NB4 (cell line): ENCODE results near the gene ITGB8.

ENCODE experiments used
- DNase-seq: peaks from one replicate; pipeline ENCODE4 v3.0.0; 2010; ENCODE audit warnings: low read depth
- H3K4me3 ChIP-seq: one replicate; pipeline ENCODE4 v1.5.1; 2011; ENCODE audit warnings: mild to moderate bottlenecking, low read depth, low read length, moderate library complexity
- CTCF ChIP-seq: IDR thresholded peaks from one replicate; pipeline ENCODE4 v1.5.1; 2012; ENCODE audit warnings: low read depth, low read length
- MAX ChIP-seq: IDR thresholded peaks from 2 replicates; pipeline ENCODE4 v1.6.1; 2011; ENCODE audit warnings: low read depth, low read length
- MYC ChIP-seq: IDR thresholded peaks from 2 replicates; pipeline ENCODE4 v1.6.1; 2011; ENCODE audit warnings: low read depth, low read length
- POLR2A ChIP-seq: IDR thresholded peaks from 2 replicates; pipeline ENCODE4 v1.6.1; 2011; ENCODE audit warnings: mild to moderate bottlenecking; ENCODE audit not compliant: insufficient read length; ENCODE audit errors: extremely low read depth

The ITGB8 gene

GRCh38 chr7:20409961-20410360 lies 79.3 kb downstream of the ITGB8 start:
- H3K4me3 ChIP-seq = no peak overlapping the region
- TF ChIP-seq MYC (no peak), MAX (no peak), CTCF (no peak), POLR2A (no peak)
- no peak for DNase-seq

- no peak overlapping the region for H3K4me3 ChIP-seq
- TF ChIP-seq MAX (no peak), CTCF (no peak), MYC (no peak), POLR2A (no peak)
- no peak for DNase-seq
Measured at GRCh38 chr7:20411372-20411771, 80.7 kb downstream of the ITGB8 start.

GRCh38 chr7:20412032-20412431 lies 81.3 kb downstream of the ITGB8 start:
- no peak for DNase-seq
- no peak for TF ChIP-seq CTCF
- TF ChIP-seq POLR2A = no peak
- no peak for TF ChIP-seq MAX
- TF ChIP-seq MYC = no peak
- no peak overlapping the region for H3K4me3 ChIP-seq

GRCh38 chr7:20417260-20417659 lies 86.6 kb downstream of the ITGB8 start:
- peak; percentile 39 for DNase-seq
- TF ChIP-seq POLR2A (no peak), MAX (no peak), MYC (no peak), CTCF (no peak)

GRCh38 chr7:20417675-20418382 lies 87.1 kb downstream of the ITGB8 start:
- no peak for DNase-seq
- TF ChIP-seq CTCF (no peak), POLR2A (no peak), MAX (no peak), MYC (no peak)
- no peak overlapping the region for H3K4me3 ChIP-seq

More at GRCh38 chr7:20417260-20417659, 86.6 kb downstream of the ITGB8 start:
- H3K4me3 ChIP-seq = no peak overlapping the region
